ENCODE results near the gene ANKHD1.

ANKHD1 gene, protein sequence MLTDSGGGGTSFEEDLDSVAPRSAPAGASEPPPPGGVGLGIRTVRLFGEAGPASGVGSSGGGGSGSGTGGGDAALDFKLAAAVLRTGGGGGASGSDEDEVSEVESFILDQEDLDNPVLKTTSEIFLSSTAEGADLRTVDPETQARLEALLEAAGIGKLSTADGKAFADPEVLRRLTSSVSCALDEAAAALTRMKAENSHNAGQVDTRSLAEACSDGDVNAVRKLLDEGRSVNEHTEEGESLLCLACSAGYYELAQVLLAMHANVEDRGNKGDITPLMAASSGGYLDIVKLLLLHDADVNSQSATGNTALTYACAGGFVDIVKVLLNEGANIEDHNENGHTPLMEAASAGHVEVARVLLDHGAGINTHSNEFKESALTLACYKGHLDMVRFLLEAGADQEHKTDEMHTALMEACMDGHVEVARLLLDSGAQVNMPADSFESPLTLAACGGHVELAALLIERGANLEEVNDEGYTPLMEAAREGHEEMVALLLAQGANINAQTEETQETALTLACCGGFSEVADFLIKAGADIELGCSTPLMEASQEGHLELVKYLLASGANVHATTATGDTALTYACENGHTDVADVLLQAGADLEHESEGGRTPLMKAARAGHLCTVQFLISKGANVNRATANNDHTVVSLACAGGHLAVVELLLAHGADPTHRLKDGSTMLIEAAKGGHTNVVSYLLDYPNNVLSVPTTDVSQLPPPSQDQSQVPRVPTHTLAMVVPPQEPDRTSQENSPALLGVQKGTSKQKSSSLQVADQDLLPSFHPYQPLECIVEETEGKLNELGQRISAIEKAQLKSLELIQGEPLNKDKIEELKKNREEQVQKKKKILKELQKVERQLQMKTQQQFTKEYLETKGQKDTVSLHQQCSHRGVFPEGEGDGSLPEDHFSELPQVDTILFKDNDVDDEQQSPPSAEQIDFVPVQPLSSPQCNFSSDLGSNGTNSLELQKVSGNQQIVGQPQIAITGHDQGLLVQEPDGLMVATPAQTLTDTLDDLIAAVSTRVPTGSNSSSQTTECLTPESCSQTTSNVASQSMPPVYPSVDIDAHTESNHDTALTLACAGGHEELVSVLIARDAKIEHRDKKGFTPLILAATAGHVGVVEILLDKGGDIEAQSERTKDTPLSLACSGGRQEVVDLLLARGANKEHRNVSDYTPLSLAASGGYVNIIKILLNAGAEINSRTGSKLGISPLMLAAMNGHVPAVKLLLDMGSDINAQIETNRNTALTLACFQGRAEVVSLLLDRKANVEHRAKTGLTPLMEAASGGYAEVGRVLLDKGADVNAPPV (N-terminal part only)

DNA sequence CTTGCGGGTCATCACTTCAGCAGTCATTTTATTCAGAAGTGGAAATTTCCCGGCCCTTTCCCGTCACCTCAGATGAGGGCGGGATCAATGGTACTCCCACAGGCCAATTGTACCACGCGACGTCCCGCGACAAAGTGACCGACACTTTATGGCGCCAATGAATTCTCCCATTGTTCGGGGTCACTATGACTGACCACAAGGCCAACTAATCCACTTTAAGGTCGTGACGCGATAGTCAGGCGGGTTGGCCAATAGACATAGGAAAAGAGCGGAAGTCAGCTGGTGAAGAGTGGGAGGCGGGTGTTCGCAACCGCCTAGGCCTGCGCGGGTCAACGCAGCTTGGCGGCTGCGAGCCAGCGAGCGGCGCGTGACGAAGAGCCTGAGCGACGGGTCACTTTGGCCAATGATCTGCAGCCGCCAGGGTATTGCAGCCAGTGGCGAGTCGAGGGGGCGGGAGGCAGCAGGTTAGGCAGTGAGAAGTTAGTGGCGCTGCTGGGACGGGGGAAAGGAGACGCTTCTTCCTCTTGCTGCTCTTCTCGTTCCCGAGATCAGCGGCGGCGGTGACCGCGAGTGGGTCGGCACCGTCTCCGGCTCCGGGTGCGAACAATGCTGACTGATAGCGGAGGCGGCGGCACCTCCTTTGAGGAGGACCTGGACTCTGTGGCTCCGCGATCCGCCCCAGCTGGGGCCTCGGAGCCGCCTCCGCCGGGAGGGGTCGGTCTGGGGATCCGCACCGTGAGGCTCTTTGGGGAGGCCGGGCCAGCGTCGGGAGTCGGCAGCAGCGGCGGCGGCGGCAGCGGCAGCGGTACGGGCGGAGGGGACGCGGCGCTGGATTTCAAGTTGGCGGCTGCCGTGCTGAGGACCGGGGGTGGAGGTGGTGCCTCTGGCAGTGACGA is at the start of gene ANKHD1:
ANKHD1 (plus strand) TSS at position 472 of the 896 bp plus-strand sequence; CDS start at position 607, 135 bp downstream.
- TF ChIP-seq, protein P1, sequence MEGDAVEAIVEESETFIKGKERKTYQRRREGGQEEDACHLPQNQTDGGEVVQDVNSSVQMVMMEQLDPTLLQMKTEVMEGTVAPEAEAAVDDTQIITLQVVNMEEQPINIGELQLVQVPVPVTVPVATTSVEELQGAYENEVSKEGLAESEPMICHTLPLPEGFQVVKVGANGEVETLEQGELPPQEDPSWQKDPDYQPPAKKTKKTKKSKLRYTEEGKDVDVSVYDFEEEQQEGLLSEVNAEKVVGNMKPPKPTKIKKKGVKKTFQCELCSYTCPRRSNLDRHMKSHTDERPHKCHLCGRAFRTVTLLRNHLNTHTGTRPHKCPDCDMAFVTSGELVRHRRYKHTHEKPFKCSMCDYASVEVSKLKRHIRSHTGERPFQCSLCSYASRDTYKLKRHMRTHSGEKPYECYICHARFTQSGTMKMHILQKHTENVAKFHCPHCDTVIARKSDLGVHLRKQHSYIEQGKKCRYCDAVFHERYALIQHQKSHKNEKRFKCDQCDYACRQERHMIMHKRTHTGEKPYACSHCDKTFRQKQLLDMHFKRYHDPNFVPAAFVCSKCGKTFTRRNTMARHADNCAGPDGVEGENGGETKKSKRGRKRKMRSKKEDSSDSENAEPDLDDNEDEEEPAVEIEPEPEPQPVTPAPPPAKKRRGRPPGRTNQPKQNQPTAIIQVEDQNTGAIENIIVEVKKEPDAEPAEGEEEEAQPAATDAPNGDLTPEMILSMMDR (IDR thresholded peaks at IDR 0.05; ENCODE audit: insufficient read depth, low read length, poor library complexity, severe bottlenecking): no peak
- H3K36me3 ChIP-seq (ENCODE audit: control insufficient read depth, insufficient read depth, low read length): peaks cover 2% of the 10 kb centered on the region
- DNase-seq (ENCODE audit: extremely low read depth, insufficient read length): peak; percentile 99
- H3K27me3 ChIP-seq (replicated peaks; ENCODE audit: control insufficient read depth, insufficient read depth, low read length): no peaks in the 10 kb centered on the region
- H3K4me3 ChIP-seq (replicated peaks; ENCODE audit: low read depth, low read length): peak within 1 kb of the TSS; percentile 98

DNA sequence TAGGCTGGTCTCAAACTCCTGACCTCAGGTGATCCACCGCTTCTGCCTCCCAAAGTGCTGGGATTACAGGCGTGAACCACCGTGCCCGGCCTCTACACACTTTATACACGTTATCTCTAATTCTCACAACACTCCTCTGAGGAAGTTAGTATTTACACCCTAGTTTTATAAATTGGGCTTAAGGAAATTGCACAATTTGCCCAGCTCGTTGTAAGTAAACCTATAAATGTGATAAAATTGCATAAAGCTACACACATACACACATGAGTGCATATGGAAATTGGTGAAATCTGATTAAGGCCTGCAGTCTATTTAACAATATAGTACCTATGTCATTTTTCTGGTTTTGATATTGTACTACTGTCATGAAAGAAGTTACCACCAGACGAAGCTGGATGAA is 46.1 kb upstream of the ANKHD1 start:
- Histone ChIP-seq H3K4me3 (replicated peaks; ENCODE audit: low read depth, low read length) (no peak overlapping the region), H3K36me3 (ENCODE audit: control insufficient read depth, insufficient read depth, low read length) (no peaks in the 10 kb centered on the region), H3K27me3 (replicated peaks; ENCODE audit: control insufficient read depth, insufficient read depth, low read length) (no peaks in the 10 kb centered on the region)
- no peak for DNase-seq (ENCODE audit: extremely low read depth, insufficient read length)
- TF ChIP-seq, protein P1 (IDR thresholded peaks at IDR 0.05; ENCODE audit: insufficient read depth, low read length, poor library complexity, severe bottlenecking): no peak

DNA sequence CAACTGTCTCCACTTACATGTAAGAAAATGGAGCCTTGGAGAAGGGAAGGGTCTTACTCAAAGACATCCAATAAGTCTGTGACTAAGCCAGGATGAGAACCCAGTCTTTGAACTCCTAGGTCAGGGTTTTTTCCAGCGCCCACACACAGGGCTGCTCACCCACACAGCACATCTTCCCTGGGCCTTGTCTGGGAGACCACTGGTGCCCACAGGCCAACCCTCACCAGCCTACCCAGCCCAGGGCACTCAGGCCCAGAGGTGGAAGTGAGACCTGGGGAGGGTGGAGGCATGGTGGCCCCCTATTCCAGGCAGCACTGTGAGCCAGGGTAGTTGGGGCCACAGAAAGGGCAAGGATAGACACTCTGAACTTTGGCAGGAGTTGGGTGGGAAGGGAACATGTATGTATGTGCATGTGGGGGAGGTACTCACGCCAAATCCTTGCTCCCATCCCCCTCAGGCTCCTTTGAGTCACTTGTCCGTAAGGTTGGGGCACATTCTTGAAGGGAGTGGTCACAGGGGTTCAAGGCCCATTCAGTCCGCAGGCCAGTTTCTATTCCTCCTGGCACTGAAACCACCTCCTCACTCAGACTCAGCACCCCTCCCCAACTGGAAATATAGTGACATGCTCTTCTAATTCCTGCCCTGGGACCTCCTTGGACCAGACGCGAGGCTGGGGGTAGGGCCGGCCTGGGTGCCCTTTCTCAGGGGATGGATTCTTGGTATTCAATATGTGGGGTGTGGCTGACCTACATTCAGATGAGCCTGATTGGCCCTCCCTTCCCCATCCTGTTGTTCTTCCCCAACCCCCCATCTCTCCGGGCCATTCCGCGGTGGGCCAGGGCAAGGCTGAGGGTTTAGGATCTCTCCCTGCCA is 44.5 kb upstream of the ANKHD1 start:
- Histone ChIP-seq H3K27me3 (replicated peaks; ENCODE audit: control insufficient read depth, insufficient read depth, low read length) (no peaks in the 10 kb centered on the region), H3K4me3 (replicated peaks; ENCODE audit: low read depth, low read length) (no peak overlapping the region), H3K36me3 (ENCODE audit: control insufficient read depth, insufficient read depth, low read length) (no peaks in the 10 kb centered on the region)
- DNase-seq (ENCODE audit: extremely low read depth, insufficient read length): no peak
- TF ChIP-seq, protein P1 (IDR thresholded peaks at IDR 0.05; ENCODE audit: insufficient read depth, low read length, poor library complexity, severe bottlenecking): no peak

DNA sequence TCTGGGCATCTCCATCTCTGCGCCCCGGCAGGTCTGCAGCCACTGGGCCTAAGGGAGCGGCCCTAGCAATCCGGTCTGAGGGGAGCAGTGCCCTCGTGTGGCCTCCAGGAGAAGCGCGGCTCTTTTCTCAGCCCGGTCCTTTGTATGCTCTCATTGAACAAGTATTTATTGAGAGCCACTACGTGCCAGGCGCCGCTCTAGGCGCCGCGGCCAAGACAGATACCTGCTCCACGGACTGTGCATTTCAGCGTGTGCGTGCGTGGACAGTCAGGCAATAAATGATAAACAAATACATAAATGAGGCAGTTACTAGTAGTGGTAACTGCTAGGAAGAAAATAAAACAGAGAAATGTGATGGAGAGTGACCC is 43.9 kb upstream of the ANKHD1 start:
- peak; percentile 77 for DNase-seq (ENCODE audit: extremely low read depth, insufficient read length)
- Histone ChIP-seq H3K4me3 (replicated peaks; ENCODE audit: low read depth, low read length) (no peak overlapping the region), H3K36me3 (ENCODE audit: control insufficient read depth, insufficient read depth, low read length) (no peaks in the 10 kb centered on the region), H3K27me3 (replicated peaks; ENCODE audit: control insufficient read depth, insufficient read depth, low read length) (no peaks in the 10 kb centered on the region)
- TF ChIP-seq, protein P1 (IDR thresholded peaks at IDR 0.05; ENCODE audit: insufficient read depth, low read length, poor library complexity, severe bottlenecking): peak; percentile 96

All from GM06990 (cell line).